Measurements from ENCODE around the gene MED7.

GRCh38 chr5:157120102-157120501 lies 22.6 kb downstream of the MED7 start:
- TF ChIP-seq ZNF223 (tag by site-specific recombination; IDR thresholded peaks at IDR 0.05) (no peak), PRDM6 (tag by site-specific recombination; IDR thresholded peaks at IDR 0.05) (no peak), ZNF350 (tag by site-specific recombination; IDR thresholded peaks at IDR 0.05) (no peak), PRDM10 (tag by site-specific recombination; IDR thresholded peaks at IDR 0.05) (no peak), CTCF (tag by site-specific recombination; IDR thresholded peaks at IDR 0.05) (no peak), ELK4 (IDR thresholded peaks at IDR 0.05; ENCODE audit: borderline replicate concordance, low read depth, low read length) (no peak)
